ENCODE results near the gene NBEA.

Gene NBEA

DNA sequence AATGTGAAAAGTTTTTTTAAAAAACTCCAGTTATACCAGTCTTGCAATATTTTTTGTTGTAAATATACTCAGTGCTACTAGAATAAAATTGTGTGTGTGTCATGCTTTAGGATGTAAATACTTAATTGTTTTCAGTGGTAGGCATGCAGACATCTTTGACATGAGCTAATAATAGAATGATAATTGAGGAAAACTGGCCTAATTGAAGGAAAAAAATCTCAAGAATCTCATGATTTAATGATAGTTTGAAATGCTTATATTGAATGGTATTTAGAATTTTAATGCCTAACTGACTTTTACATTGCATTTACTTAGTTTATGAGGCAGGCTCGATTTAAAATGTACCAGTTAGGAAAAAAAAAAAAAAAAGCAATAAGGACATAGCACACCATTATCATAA, 537.6 kb downstream of the NBEA start:
- no peak for DNase-seq

DNA sequence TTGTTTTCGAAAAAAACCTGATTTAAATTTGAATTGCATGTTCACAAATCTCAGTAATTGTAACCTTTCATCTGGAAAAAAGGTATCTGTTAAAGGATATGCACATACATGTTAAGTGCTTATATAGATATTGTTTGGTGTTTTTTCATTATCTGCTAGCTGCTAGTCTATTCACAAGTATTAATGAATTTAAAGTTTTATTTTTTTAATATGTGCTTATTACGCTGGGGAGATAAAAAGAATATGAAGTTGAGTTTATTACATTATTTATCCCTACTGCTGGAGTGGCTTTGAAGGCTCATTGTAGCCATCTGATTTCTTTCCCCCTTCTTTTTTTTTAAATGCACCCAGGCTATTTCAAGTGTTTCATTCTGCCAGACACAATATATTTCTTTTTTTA, 538.3 kb downstream of the NBEA start:
- no peak for DNase-seq

DNA sequence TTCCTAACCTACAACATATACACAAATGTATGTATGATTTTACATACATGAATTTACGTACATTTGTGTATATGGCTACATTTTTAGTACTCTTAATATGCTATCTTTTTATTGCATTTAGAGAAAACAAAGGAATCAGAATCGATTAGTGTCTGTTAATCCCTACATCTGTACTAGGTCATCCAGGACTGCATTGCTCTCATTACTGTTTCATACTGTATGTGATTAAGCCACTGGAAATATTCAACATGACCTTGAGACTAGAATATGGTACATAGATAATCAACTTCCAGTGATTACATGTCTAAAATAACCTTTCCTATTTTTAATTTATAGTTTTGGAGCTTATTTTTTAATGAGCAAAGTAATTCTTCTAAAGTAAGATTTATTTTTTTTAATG, 539.7 kb downstream of the NBEA start:
- DNase-seq = no peak

DNA sequence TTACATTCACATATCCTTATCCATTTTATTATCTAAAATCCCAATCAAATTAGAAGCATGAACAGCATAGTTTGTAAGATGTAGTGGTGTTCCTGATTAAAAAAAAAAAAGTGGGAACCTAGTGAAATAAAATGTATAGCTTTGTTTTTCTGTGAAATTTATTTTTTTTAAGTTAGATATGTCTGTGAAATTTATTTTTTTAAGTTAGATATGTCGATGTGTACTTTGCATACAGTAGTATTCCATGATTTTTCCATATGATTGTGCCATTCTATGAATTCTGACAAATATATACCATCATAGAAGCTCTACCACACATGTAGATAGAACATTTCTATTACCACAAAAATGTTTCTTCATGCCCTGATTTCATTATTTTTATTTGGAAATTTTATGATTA, 540.5 kb downstream of the NBEA start:
- DNase-seq = no peak

DNA sequence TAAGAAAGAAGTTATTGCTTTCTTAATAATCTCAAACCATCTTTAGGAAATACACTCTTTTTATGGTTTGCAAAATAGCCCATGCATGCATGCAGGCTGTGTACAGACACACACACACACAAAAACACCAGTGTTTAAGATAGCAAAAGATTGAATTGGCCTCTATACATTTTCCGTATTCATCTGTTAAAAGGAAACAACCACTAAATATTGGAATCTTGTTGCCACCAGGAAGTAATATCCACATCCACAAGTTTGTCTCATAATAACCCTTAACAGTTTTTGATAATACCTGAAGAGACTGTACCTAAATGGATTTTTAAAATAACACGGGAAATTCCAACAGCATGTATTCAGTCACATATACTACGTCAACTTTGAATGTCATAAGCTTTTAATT, 541.7 kb downstream of the NBEA start:
- DNase-seq = no peak

DNA sequence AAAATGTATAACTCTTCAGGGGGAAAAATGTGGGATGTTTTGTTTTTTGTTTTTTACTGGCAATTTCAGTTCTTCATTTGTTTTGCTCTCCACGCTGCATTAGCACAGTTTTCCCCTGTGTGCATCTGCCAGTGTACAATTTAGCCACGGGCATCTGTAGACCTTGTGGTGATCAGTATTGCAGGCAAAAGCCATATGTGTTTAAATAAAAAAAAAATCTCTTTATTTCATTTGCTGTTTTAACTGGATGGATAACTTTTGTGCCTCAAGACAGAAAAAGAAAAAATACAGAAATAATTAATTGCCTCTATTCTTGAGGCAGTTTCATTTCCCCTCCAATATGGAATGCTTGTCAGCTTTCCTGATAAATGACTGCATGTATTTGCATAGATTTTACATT, 542.3 kb downstream of the NBEA start:
- no peak for DNase-seq

DNA sequence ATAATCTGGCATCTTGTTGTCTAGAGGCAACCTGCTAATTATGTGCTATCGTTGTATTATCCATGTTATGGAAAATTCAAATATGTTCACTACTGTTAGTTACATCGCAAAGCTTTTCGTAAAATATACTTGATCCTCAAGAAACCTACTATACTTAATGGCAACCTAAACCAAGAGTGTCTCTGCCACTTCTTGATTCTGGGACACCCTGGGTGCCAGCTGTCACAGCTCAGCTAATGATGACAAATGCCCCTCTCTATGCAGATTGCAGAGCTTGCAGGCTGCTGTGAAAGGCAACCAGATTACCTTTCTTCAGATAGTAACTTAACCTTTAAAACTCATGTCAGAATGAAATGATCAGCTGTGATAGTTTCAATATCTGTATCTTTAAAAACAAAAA, 543.4 kb downstream of the NBEA start:
- DNase-seq = no peak

DNA sequence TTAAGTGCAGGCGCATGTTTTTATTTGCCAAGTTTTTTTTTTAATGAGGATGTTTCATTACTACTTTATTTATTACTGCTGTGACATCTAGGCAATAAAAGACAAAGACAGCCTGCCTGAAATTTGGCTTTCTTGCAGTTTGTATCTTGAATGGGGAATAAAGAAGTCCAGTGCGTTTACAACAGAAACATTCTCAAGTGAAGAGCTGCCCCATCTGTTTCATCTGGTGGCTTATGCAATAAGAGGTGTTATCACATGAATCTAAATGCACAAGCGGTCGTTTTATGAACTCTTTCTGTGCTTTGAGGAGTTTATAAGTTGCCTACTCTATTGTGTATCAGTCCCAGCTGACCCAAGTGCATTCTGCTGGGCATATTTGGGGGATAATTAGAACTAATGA, 547.0 kb downstream of the NBEA start:
- DNase-seq = no peak

DNA sequence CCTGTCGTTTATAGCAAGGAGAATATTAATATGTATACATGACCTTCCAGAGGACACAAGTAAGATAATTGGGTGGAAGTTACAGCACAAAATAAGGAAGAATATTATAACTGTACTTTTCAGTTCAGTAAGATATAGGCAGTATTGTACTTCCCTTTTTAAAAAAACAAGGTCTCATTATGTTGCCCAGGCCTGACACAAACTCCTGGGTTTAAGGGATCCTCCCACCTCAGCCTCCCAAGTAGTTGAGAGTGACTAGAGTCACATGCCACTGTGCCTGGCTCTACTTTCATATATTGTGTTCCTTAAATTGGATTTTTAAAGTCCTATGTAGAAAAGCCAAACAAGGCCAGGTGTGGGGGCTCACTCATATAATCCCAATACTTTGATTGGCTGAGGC, 553.9 kb downstream of the NBEA start:
- no peak for DNase-seq

DNA sequence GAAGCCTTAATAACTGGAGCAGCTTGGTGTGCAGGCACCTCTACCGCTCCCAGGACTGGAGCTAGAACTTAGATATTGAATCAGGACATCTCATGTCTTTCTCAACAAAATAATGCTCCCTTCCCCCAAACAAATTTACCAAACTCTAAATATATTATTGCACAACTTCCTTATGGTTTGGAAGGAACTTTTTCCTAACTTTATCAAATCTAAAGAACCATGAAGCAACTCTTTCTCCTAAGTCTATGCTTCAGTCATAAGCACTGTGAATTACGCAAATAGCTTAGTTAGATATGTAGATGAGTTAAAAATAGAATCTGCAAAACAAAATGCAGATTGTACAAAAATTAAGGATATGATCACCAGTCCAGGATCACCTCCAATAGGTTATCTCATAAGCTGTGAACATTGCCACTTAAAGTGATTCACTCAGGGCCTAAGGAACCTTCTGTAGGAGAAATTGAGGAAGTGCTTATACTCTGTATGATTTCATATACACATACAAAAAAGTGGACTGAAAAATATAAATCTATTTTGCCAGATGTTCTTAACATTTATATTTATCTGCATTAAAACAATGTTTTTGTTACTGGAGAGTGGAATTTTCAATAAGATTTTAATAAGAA, 554.8 kb downstream of the NBEA start:
- no peak for DNase-seq

DNA sequence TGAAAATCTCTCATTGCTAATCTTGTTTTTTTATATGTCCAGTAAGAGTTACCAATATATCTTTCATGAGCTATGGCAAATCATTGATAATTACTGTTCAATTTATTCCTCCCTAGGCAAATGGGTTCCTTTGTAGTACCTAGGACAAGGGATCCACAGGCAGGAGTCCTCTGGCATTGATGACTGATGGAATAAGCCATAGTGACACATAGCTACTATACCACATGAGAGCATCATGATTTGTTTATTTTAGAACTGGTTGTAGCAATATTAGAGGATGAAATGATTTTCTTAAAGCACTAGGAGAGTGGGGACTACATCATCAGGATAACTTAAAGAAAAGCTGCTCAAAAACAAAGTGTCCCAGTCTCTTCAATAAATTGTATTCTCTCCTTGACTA, 556.2 kb downstream of the NBEA start:
- DNase-seq = no peak

DNA sequence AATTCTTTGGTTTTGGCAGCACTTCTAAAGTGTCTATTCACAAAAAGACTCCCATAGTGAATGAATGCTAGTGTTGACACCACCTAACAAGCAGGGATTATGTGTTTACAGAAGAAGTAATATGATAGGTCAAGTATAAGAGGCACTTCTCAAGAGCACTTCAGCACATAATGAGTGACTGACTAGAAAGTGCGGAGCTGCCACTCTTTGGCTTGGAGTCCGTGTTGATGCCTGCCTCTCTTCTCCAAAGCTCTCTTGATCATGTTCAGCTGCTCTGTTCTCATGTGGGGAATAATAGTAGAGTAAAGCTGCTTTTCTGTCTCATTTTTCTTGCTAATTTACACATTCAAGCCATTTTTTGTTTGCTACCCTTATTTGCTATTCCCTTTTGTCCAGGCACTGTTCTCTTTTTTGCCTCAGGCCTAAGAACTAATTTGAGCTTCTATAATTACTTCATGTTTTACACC, 557.2 kb downstream of the NBEA start:
- DNase-seq = no peak

DNA sequence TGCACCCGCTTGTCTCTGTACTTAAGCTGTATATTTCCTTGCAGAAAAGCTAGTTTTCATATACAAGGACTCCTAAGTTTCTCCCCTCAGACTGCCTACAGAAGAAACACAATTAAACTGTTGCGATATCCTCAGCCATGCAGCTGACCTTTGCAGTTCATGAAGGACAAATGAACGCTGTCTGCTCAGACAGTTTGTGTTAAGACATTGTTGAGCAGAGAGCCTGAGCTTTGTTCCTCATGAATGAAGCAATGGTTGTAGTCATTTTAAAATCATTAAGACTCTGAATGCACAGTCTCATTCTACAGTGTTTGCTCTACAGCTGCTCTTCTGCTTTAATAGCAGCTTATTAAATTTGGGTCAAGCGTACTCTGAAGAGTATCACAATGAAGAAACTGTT, 557.6 kb downstream of the NBEA start:
- DNase-seq = no peak

DNA sequence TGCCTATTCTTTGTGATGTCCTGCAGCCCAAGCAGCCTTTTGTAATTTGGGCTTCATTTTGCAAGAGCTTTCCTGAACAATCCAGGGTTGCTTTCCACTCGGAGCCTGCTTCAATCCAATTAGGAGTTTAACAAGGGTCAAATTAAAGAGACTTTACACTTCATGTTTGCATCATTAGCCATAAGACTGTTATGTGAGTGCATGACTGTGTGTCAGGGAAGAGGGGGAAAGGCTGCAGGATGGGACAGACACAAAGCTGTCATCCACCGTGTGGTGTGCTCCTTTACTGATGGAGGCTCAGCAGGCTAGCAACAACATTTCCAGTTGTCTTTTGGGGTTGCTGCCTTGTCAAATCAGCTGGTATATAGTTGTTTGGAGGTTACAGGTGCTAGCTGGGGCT, 558.1 kb downstream of the NBEA start:
- no peak for DNase-seq

DNA sequence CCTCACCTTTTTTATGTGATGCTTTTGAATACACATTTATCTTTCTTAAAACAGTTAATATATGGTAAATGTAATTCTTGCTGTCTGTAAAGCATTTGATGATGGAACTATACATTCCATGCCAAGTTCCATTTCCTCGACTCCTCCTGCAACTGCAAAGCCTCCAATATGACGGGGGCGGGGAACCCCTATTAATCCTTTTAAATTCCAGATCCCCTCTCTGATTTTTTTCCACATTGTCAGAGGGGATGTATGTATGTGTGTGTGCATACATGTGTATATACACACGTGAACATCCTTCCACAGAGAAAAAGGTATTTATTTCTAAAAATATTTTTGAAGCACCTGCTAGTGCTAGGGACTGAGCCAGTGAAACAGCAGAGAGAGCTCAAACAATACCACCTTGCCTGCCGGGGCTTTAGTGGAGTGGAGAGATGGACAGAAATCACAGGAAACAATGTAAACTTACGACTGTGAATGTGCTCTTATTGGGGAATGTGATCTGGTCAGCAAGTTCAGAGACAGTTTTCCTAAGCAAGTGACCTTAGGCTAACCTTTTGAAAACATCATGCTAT, 559.7 kb downstream of the NBEA start:
- DNase-seq = no peak

DNA sequence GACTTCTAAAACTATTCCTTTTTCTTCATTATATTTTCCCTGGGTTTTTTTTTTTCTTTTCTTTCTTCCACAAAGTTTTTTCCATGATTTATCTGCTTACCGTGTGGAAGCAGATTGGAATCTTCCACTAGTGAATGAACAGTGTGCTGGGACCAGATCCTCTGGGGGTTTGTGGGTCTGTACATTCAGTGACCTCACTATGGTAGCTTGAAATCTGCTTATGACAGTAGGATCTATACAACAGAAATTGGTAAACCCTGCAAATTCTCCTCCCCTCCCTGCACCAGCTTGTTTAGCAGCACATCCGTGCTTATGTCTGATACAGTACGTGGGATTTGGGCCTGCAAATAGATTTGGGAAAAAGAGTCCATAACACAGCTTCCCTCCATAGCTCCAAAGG, 560.4 kb downstream of the NBEA start:
- no peak for DNase-seq

DNA sequence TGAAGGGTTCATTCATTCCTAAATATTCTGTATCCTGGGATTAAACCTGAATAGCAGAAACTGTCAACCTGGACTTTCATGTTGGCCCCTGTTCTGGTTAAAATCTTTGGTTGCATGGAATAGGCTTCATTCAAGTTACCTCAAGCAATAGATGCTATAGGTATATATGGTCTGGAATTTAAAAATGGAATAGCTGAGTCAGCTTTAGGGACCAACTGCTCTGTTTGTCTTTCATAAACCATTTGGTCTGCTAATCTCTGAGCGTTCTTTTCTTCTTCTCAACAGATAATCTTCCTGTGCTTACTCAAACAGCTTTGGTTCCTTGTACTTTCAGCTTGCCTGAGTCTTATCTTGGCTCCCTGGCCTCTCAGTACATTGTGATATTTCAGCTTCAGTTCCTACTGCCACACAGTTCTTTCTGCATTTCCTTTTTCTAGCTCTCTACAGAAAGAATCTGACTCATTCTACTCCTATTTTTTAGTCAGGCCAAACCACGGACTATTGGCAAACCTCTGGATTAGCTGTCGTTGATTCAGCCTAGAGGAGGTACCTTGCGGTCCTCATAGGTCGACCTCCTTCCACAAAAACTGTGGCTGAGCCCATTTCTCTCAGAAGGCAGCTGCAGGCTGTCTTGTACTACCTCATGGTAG, 570.3 kb downstream of the NBEA start:
- no peak for DNase-seq

DNA sequence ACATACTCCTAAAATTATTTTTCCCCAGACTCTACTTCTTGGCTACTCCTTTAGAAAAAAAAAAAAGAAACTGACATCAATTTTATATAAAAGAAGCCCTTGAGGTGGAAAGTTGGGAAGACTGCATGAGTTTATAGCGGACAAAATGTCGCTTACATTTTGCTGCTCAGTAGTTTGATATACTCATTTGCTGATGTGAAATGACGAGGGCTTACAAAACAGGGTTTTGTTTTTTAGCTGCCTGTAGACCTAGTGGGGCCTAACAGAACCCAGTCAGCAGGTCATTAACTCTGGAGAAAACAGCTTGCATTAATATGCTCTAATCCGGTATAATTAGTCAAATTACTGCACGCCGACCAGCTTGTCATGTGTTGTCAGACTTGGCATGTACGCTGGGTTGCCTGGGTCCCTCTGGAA, 572.0 kb downstream of the NBEA start:
- no peak for DNase-seq

DNA sequence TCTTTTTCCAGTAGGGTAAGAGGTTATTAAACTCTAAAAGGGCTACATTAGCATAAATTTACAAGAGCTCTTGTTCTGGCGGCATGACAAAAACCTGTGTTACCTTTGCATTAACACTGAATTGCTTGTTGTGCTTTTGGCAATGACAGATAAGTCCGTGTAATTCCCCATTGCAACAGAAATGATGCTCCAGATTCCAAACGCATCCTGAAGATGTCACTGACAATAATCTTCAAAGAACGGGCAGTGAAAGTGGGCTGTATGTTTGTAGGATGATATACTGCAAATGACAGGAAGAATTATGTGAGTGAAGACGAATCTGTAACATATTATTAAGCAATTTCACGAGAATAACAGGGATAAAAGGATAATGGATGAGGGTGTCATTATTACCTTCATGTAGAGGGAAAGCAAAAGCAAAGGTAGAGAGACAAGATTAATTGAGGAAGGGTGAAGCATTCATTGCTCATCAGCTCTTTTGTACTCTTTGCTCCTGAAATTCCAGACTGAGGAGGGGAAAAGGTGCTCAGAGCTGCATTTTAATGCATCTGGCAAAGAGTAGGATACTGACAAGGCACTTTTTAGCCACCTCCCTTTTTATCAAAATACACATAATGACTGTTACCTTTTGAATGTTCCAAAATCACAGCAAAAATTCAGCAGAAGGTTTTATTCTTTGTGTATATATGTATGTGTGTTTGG, 572.9 kb downstream of the NBEA start:
- no peak for DNase-seq

DNA sequence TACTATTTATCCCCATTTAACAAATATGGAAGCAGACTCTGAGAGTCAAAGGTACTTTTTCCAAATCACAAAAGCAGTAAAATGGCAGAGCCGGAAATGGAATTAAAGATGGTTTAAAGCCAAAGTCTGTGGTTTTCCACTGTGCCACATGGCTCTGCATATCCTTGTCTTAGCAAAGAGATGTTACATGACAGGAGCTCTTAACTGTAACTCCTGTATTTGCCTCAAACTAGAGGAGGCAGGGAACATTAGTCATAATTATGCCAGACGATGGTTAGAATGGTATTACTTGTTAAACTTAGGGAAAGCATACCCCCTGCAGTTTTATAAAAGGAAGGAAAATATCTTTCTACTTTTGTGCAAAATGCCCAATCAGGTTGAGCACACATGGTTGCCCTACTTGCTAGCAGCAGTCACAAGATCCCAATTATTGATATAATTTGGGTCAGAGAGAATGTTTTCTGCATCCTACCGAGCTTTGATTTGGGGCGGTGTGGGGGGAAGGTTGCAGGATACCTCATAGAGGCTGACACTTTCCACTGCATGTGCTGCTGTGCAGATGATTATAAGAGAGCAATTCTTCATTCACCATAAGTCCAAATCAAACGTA, 576.4 kb downstream of the NBEA start:
- DNase-seq = no peak

DNA sequence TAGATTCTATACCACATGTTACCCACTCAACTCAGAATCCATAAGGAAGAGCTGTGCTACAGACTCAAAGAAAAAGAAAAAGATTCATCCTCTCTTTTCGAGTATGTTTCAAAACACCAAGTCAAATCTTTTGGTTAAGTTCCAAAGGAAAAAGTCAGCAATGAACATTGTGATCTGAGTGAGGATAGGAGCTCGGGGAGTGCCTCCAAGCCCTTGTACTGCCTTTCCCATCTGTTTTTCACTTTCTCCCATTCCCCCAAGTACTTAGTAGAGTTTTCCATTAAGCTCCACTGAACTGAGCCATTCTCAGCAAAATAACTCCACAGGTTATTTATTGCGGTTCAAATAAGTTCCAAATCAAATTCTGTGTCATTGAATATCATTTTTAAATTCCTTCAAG, 582.1 kb downstream of the NBEA start:
- no peak for DNase-seq

DNA sequence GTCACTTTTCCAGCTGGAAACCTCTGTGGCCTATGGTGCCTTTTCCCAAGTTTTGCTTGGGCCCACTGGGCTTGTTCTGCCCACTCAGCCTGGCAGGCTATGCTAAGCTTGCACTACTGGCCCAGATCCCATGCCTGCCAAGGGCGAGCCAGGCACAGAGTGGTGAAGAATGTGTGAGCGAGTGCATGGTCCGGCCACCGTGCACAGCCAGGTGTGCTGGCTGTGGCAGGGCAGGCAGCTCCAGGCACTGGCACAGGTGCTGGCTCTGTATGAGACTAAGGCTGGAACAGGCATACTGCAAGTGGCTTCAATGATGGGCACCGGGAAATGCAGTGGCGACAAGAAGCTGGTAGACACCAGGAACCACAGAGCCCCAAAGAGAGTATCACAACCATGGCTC, 584.5 kb downstream of the NBEA start:
- DNase-seq = no peak

DNA sequence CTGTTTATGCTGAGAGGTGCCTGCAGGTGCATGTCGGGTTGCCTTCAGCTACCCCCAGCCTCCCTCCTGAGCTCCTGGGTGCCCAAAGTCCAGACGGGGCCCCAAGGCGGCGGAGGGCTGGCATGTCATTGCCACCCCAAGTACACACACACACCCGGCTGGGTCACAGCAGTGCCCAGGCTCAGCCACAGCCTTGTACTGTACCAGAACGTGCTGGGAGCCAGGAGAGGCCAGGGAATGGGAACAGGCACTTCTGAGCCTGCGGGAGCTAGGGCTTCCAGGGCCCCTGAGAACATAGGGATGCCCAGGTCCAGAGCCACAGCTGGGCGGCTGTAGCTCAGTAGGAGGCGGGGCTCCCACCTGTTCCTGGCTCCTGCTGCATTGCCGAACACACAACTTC, 585.4 kb downstream of the NBEA start:
- DNase-seq = no peak

DNA sequence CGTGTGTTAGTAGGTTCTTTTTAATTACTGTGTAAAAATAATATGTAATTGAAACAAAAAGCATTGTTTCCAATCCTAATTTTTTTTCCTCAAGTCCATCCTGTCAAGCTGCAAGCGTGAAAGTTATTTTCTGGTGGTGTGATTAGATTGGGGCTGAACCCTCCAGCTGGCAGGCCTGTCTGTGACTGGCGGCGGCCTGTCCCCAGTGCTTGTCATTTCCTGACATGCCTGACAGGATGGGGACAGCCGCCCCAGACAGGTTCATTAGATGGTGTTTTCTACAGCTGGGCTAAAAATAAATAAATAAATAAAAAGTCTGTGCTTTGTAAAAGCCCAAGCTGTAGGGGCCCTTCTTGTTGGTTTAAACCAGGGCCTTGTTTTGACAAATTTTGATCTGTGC, 588.1 kb downstream of the NBEA start:
- no peak for DNase-seq
